AG09309 (cell line): Measurements from ENCODE around the gene NSDHL.

Experiments
- DNase-seq: peaks from one replicate; pipeline ENCODE4 v3.0.0-alpha.2; 2010; ENCODE audit warnings: low read depth
- H3K4me3 ChIP-seq: 2 replicates; pipeline ENCODE4 v1.5.1; 2011; ENCODE audit warnings: mild to moderate bottlenecking, low read depth, low read length, moderate library complexity; ENCODE audit not compliant: control insufficient read depth
- CTCF ChIP-seq: IDR thresholded peaks from 2 replicates; pipeline ENCODE4 v1.5.1; 2011; ENCODE audit warnings: mild to moderate bottlenecking, low read depth, low read length, inconsistent platforms; ENCODE audit not compliant: insufficient read depth, control insufficient read depth; ENCODE audit errors: missing control alignments

The NSDHL gene

GRCh38 chrX:152897222-152898131 is 66.6 kb downstream of the NSDHL start, which contains the start of gene ZNF185:
Gene ZNF185 (plus strand): TSS chrX:152898067. CDS start chrX:152914490, 16,423 bp downstream.
- H3K4me3 ChIP-seq = peak within 1 kb of the TSS; percentile 12
- no peak for DNase-seq
- TF ChIP-seq CTCF = no peak

DNA sequence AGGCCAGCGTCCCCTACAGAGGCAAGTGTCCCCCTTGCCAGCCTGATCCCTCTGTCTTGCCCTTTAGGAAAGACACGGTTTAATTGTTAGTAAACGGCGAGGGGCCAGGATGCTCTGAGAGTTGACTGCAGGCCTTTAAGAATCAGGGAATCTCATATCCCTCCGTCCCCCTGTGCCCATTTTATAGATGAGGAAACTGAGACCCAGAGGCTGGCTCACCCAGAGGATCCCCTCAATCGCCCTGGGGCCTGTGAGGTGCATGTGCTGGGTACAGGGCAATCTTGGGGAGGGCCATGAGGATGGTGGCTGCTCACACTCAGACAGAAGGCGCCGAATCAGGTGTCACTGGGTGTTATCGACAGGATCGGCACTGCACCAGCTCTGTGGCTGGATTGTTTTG is 67.6 kb downstream of the NSDHL start:
- H3K4me3 ChIP-seq = no peak overlapping the region
- no peak for TF ChIP-seq CTCF
- no peak for DNase-seq

DNA sequence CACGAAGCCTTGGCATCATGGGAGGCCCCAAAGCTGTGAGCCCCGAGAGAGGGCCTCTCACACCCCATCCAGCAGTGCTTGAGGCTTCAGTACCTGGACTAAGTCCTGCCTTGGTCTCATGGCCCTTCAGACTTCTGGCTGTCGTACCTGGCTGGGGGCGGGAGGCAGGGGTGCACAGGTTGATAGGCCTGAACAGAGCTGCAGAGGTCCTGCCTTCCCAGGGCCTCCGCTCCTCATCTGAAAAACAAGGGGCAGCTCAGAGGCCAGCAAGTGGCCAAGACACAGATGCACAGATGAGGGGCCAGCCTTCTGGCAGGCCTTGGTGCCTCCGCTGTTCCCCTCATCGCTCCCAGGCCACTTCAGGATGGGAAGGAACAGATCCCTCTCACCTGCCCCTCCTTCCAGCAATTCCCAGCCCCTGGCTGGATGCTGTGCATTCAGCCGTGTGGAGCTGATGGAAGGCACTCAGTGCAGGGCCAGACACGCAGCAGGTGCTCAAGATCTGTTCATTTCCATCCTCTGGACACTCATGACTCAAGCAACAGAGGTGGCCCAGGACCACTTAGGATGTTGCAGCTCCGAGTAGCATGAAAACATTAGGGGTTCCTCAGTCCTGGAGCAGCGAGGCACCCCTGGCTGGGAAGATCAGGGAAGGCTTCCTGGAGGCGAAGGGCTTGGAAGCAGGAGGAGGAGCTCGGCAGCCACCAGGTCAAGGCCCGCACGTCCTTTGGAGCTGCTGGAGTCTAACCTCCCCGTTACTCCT is 68.4 kb downstream of the NSDHL start:
- no peak for TF ChIP-seq CTCF
- no peak for DNase-seq
- H3K4me3 ChIP-seq = no peak overlapping the region

DNA sequence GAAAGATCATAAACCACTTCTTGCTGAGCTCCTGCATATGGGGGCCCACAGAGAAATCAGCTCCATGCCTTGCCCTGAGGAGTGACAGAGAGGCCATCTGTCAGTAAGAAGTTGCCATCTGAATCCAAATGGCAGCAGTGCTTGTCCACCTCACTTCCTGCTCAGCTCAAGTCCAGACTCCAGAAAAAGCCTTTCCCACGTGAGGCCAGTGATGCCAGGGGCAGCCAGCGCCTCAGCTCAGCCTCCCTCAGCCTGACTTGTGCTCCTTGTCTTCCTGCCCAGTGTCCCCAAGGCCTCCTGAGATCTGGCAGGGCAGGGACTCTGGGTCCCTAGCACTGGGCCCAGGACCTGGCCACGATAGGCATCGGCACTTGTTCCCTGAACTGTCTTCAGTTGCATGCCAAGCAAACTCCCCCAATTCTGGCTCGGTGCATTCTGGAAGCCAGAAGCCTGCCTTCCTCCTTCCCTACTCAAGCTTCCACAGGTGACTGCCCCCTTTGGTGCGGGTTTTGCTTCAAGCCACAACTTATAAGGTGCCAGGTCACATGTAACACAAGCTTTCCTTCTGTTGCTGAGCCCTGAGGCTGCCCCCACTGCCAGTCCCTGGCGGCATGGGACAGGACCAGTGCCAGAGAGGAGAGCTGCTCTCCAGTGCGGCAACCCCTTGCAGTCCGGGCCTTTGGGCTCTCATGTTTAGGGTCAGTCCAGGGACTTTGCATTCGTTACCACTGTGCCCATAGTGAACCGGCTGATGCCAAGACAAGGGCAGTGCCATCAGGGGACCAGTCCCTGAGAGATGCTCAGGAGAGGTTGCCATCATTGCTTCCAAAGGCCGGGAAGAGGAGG is 69.2 kb downstream of the NSDHL start:
- DNase-seq = no peak
- no peak overlapping the region for H3K4me3 ChIP-seq
- no peak for TF ChIP-seq CTCF

GRCh38 chrX:152900937-152901445 is 70.1 kb downstream of the NSDHL start:
- DNase-seq = no peak
- H3K4me3 ChIP-seq = no peak overlapping the region

More at GRCh38 chrX:152900937-152901445, 70.1 kb downstream of the NSDHL start:
- TF ChIP-seq CTCF = no peak
